ENCODE results near the gene CYP26A1. TPM values are rescaled to one million over a fixed set of nuclear protein-coding genes. Genes with fewer than 3 reads are reported as not detected.
"Not testable (repeated sequence)": the region's sequence is repeated elsewhere in the genome, so short reads cannot be mapped to it uniquely, and the experiment has no call there.

Gene CYP26A1
- total and polyA plus RNA-seq, 2 experiments from 2014 or later, result not detected

GRCh38 chr10:93096901-93097300 is 23.2 kb downstream of the CYP26A1 start:
- Histone ChIP-seq H3K27me3 (replicated peaks; ENCODE audit: insufficient read depth) (no peaks in the 10 kb centered on the region), H3F3A (ENCODE audit: insufficient read depth) (no peaks in the 10 kb centered on the region), H3K79me2 (ENCODE audit: insufficient read depth) (no peaks in the 10 kb centered on the region), H3K9ac (no peak overlapping the region), H3K4me3 (no peak overlapping the region), H3K9me3 (ENCODE audit: low read depth) (no peaks in the 10 kb centered on the region), H3K4me2 (ENCODE audit: unreplicated experiment) (no peak overlapping the region), H4K20me1 (ENCODE audit: insufficient read depth) (no peaks in the 10 kb centered on the region), H3K4me1 (ENCODE audit: insufficient read depth) (no peaks in the 10 kb centered on the region), H3K9me2 (ENCODE audit: insufficient read depth) (no peaks in the 10 kb centered on the region), H3K36me3 (ENCODE audit: low read depth) (no peaks in the 10 kb centered on the region), H3K27ac (no peak overlapping the region), H2AFZ (no peak overlapping the region)
- in situ Hi-C loops (cut with MboI), result loop anchor here (25.0 kb wide), 1 partner anchor 415 kb away; no protein-coding TSS in a partner anchor
- 47 to 51% methylated on average over 5 of the region's 5 CpGs for WGBS, 2 experiments (ENCODE audit: low coverage in 1 of 2, low lambda C conversion rate in 2 of 2, missing lambda C conversion rate in 2 of 2)
- no peak for DNase-seq
- TF ChIP-seq EZH2phosphoT487 (IDR thresholded peaks at IDR 0.05; ENCODE audit: insufficient read depth, low read depth) (no peak), EZH2 (IDR thresholded peaks at IDR 0.05; ENCODE audit: insufficient read depth, poor library complexity, severe bottlenecking) (no peak)

- H3K27ac ChIP-seq, result no peak overlapping the region
- 88 to 89% methylated on average over 9 of the region's 9 CpGs for WGBS, 2 experiments (ENCODE audit: low coverage in 1 of 2, low lambda C conversion rate in 2 of 2, missing lambda C conversion rate in 2 of 2)
- H3K4me3 ChIP-seq, result no peak overlapping the region
- H3K27me3 ChIP-seq (replicated peaks; ENCODE audit: insufficient read depth), result no peaks in the 10 kb centered on the region
- H4K20me1 ChIP-seq (ENCODE audit: insufficient read depth), result no peaks in the 10 kb centered on the region
- H3K4me1 ChIP-seq (ENCODE audit: insufficient read depth), result no peaks in the 10 kb centered on the region
- no peaks in the 10 kb centered on the region for H3K79me2 ChIP-seq (ENCODE audit: insufficient read depth)
- no peaks in the 10 kb centered on the region for H3F3A ChIP-seq (ENCODE audit: insufficient read depth)
- no peaks in the 10 kb centered on the region for H3K36me3 ChIP-seq (ENCODE audit: low read depth)
- no peak for TF ChIP-seq EZH2 (IDR thresholded peaks at IDR 0.05; ENCODE audit: insufficient read depth, poor library complexity, severe bottlenecking)
- TF ChIP-seq EZH2phosphoT487 (IDR thresholded peaks at IDR 0.05; ENCODE audit: insufficient read depth, low read depth), result no peak
- no peak overlapping the region for H2AFZ ChIP-seq
- H3K9me3 ChIP-seq (ENCODE audit: low read depth), result no peaks in the 10 kb centered on the region
- no peak for DNase-seq
- no peak overlapping the region for H3K9ac ChIP-seq
- no peak overlapping the region for H3K4me2 ChIP-seq (ENCODE audit: unreplicated experiment)
- in situ Hi-C loops (cut with MboI), result loop anchor here (25.0 kb wide), 1 partner anchor 415 kb away; no protein-coding TSS in a partner anchor
- H3K9me2 ChIP-seq (ENCODE audit: insufficient read depth), result no peaks in the 10 kb centered on the region
Measured at GRCh38 chr10:93097386-93097785, 23.7 kb downstream of the CYP26A1 start.

- 40 to 44% methylated on average over 3 of the region's 3 CpGs for WGBS, 2 experiments (ENCODE audit: low coverage in 1 of 2, low lambda C conversion rate in 2 of 2, missing lambda C conversion rate in 2 of 2)
- H3K4me2 ChIP-seq (ENCODE audit: unreplicated experiment), result no peak overlapping the region
- H4K20me1 ChIP-seq (ENCODE audit: insufficient read depth), result no peaks in the 10 kb centered on the region
- H3K36me3 ChIP-seq (ENCODE audit: low read depth), result no peaks in the 10 kb centered on the region
- in situ Hi-C loops (cut with MboI), result loop anchor here (25.0 kb wide), 1 partner anchor 413 kb away; no protein-coding TSS in a partner anchor
- no peak overlapping the region for H3K4me3 ChIP-seq
- no peak for TF ChIP-seq EZH2 (IDR thresholded peaks at IDR 0.05; ENCODE audit: insufficient read depth, poor library complexity, severe bottlenecking)
- TF ChIP-seq EZH2phosphoT487 (IDR thresholded peaks at IDR 0.05; ENCODE audit: insufficient read depth, low read depth), result no peak
- H3K4me1 ChIP-seq (ENCODE audit: insufficient read depth), result no peaks in the 10 kb centered on the region
- no peaks in the 10 kb centered on the region for H3K27me3 ChIP-seq (replicated peaks; ENCODE audit: insufficient read depth)
- H2AFZ ChIP-seq, result no peak overlapping the region
- H3K9ac ChIP-seq, result no peak overlapping the region
- no peak for DNase-seq
- no peaks in the 10 kb centered on the region for H3K9me2 ChIP-seq (ENCODE audit: insufficient read depth)
- H3F3A ChIP-seq (ENCODE audit: insufficient read depth), result no peaks in the 10 kb centered on the region
- no peak overlapping the region for H3K27ac ChIP-seq
- H3K9me3 ChIP-seq (ENCODE audit: low read depth), result no peaks in the 10 kb centered on the region
- no peaks in the 10 kb centered on the region for H3K79me2 ChIP-seq (ENCODE audit: insufficient read depth)
Measured at GRCh38 chr10:93098816-93099215, 25.1 kb downstream of the CYP26A1 start.

- H3K27me3 ChIP-seq (replicated peaks; ENCODE audit: insufficient read depth), result no peaks in the 10 kb centered on the region
- 45 to 49% methylated on average over 5 to 7 of the region's 7 CpGs for WGBS, 2 experiments (ENCODE audit: low coverage in 1 of 2, low lambda C conversion rate in 2 of 2, missing lambda C conversion rate in 2 of 2)
- no peaks in the 10 kb centered on the region for H3K9me2 ChIP-seq (ENCODE audit: insufficient read depth)
- H3K4me1 ChIP-seq (ENCODE audit: insufficient read depth), result no peaks in the 10 kb centered on the region
- in situ Hi-C loops (cut with MboI), result loop anchor here (25.0 kb wide), 1 partner anchor 413 kb away; no protein-coding TSS in a partner anchor
- H3K27ac ChIP-seq, result no peak overlapping the region
- no peaks in the 10 kb centered on the region for H4K20me1 ChIP-seq (ENCODE audit: insufficient read depth)
- no peak overlapping the region for H3K9ac ChIP-seq
- H3K36me3 ChIP-seq (ENCODE audit: low read depth), result no peaks in the 10 kb centered on the region
- no peak for TF ChIP-seq EZH2 (IDR thresholded peaks at IDR 0.05; ENCODE audit: insufficient read depth, poor library complexity, severe bottlenecking)
- no peak for TF ChIP-seq EZH2phosphoT487 (IDR thresholded peaks at IDR 0.05; ENCODE audit: insufficient read depth, low read depth)
- H3K79me2 ChIP-seq (ENCODE audit: insufficient read depth), result no peaks in the 10 kb centered on the region
- no peak for DNase-seq
- no peak overlapping the region for H2AFZ ChIP-seq
- no peaks in the 10 kb centered on the region for H3K9me3 ChIP-seq (ENCODE audit: low read depth)
- no peaks in the 10 kb centered on the region for H3F3A ChIP-seq (ENCODE audit: insufficient read depth)
- no peak overlapping the region for H3K4me3 ChIP-seq
- H3K4me2 ChIP-seq (ENCODE audit: unreplicated experiment), result no peak overlapping the region
Measured at GRCh38 chr10:93099670-93100069, 26.0 kb downstream of the CYP26A1 start.

DNA sequence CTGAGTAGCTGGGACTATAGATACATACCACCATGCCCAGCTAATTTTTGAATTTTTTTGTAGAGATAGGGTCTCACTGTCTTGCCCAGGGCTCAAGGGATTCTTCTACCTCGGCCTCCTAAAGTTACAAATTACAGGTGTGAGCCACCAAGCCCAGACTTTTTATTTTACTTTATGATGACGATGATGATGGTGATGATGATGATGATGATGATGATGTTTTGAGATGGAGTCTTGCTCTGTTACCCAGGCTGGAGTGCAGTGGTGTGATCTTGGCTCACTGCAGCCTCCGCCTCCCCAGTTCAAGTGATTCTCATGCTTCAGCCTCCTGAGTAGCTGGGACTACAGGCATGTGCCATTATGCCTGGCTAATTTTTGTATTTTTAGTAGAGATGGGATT is 27.5 kb downstream of the CYP26A1 start:
- H3K79me2 ChIP-seq (ENCODE audit: insufficient read depth); H3K36me3 ChIP-seq (ENCODE audit: low read depth); H3K4me2 ChIP-seq (ENCODE audit: unreplicated experiment); H3K27ac ChIP-seq; H3K4me1 ChIP-seq (ENCODE audit: insufficient read depth); H4K20me1 ChIP-seq (ENCODE audit: insufficient read depth); H3F3A ChIP-seq (ENCODE audit: insufficient read depth); H3K27me3 ChIP-seq (replicated peaks; ENCODE audit: insufficient read depth); H2AFZ ChIP-seq; H3K9me3 ChIP-seq (ENCODE audit: low read depth); DNase-seq; H3K9ac ChIP-seq; in situ Hi-C loops (cut with MboI); H3K9me2 ChIP-seq (ENCODE audit: insufficient read depth); H3K4me3 ChIP-seq: not testable (repeated sequence)
- 73 to 80% methylated on average over 3 of the region's 3 CpGs for WGBS, 2 experiments (ENCODE audit: low coverage in 1 of 2, low lambda C conversion rate in 2 of 2, missing lambda C conversion rate in 2 of 2)
